ENCODE results near the gene KIAA0319L.

DNA sequence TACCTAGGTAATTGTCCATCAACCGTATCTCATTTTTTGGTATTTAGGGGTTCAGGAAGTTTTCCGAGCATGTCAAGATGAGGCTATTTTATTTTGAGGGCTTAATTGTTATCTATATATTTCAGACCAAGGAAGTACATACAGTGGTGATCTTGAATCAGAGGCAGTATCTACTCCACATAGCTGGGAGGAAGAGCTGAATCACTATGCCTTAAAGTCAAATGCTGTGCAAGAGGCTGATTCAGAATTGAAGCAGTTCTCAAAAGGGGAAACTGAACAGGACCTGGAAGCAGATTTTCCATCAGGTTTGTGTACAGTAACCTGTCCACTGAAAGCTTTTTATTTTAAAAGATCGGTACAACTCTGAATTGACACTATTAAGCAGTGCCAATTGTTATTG, 158.5 kb downstream of the KIAA0319L start:
- TF ChIP-seq, protein P1, sequence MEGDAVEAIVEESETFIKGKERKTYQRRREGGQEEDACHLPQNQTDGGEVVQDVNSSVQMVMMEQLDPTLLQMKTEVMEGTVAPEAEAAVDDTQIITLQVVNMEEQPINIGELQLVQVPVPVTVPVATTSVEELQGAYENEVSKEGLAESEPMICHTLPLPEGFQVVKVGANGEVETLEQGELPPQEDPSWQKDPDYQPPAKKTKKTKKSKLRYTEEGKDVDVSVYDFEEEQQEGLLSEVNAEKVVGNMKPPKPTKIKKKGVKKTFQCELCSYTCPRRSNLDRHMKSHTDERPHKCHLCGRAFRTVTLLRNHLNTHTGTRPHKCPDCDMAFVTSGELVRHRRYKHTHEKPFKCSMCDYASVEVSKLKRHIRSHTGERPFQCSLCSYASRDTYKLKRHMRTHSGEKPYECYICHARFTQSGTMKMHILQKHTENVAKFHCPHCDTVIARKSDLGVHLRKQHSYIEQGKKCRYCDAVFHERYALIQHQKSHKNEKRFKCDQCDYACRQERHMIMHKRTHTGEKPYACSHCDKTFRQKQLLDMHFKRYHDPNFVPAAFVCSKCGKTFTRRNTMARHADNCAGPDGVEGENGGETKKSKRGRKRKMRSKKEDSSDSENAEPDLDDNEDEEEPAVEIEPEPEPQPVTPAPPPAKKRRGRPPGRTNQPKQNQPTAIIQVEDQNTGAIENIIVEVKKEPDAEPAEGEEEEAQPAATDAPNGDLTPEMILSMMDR (IDR thresholded peaks at IDR 0.05) = no peak
- TF ChIP-seq EP300 (IDR thresholded peaks at IDR 0.05; ENCODE audit: low read depth) (no peak), POLR2A (IDR thresholded peaks at IDR 0.05) (no peak)

All from transverse colon (tissue), 3 donors.